Myocyte (in vitro differentiated cells): Measurements from ENCODE around the gene ZFPL1. TPM values are rescaled to one million over a fixed set of nuclear protein-coding genes. Genes with fewer than 3 reads are reported as not detected.
A peak's percentile ranks its signal among the peaks of the same experiment; 100 is the strongest.
"Not testable (repeated sequence)": the region's sequence is repeated elsewhere in the genome, so short reads cannot be mapped to it uniquely, and the experiment has no call there.

Experiments
- DNase-seq: peaks from one replicate; pipeline ENCODE4 v3.0.0-alpha.2; 2012; ENCODE audit warnings: low read depth
- total RNA-seq: library from RNA; depleted of rRNA; stranded (reverse); fragments of >200 nt; gene quantifications from 2 replicates; pipeline ENCODE4 v1.2.3, GENCODE V29; 2014

The ZFPL1 gene
- total RNA-seq, 1 donor from 2014 or later: 48.1 TPM

- DNase-seq: no peak
These were observed 29.8 kb downstream of the ZFPL1 start for GRCh38 chr11:65113839-65114238.

GRCh38 chr11:65114538-65115171, 30.6 kb downstream of the ZFPL1 start:
- DNase-seq: no peak

- DNase-seq: no peak
These were observed 31.5 kb downstream of the ZFPL1 start for GRCh38 chr11:65115361-65116082.

GRCh38 chr11:65116370-65117205, 32.6 kb downstream of the ZFPL1 start:
- peak; percentile 49 for DNase-seq

DNA sequence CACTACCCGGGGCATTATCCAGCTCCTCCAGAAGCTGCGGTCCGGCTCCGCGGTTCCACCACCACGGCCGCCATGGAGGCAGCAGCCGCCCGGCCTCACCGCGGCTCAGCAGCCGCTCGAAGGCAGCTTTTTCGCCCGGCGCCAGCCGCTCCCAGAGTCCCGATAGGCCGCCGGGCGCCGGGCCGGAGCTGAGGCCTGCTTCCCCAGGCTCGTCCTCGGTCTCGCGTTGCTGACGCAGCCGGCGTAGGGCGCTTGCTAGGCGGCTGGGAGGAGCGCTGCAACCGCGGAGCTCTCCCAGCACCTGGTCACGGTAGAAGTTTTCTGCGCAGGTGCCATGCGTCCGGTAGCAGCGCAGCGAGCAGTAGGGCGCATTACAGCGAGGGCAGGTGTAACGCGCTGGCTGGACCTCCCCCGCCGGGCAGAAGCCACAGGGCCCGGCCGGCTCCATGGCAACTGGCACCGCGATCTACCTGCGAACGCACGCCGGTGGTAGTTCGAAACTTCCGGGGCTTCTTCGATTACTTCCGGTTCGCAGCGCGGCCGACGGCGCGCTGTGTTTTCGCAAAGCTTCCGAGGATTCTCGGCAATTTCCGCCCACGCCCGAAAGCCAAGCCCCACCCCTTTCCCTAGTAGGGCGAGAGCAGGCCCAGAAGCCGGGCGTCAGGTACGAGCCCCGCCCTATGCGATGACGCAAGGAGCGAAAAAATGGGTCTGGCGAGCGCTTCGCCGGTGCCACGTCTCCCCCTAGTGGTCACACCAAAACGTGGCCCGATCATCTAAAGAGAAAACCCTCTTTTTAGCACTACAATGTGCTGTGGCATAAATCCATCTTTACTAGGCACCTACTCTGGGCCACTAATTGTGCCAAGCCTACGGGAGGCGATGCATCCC, 33.4 kb downstream of the ZFPL1 start, which contains the start of gene ZNHIT2:
TSS of gene ZNHIT2 (minus strand) at position 496 of the 891 bp plus-strand sequence. CDS start at position 448, 48 bp downstream.
- DNase-seq: peak; percentile 99

DNA sequence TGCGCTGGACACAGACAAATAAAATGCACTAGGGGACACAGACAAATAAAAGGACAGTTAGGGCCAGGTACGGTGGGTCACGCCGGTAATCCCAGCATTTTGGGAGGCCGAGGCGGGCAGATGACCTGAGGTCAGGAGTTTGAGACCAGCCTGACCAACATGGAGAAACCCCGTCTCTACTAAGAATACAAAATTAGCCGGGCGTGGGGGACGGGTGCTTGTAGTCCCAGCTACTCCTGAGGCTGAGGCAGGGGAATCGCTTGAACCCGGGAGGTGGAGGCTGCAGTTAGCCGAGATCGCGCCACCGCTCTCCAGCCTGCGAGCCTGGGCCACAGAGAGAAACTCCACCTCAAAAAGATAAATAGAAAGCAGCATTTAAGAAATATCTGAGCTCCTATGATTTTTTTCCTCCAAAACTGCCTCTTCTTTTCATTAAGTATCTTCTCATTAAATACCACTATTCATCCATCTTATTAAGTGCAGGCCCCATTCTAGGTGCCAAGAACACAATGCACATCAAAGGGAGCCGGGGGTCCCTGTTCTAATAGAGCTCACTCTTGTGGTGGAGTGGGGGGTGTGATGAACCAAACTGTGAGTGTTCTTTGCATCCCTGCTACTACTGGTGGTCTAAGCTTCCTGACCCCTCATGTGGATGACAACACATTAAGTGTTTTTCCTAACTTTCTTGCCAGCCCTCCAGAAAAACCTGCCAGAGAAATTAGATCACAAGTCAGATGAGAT, 34.2 kb downstream of the ZFPL1 start:
- no peak for DNase-seq

- DNase-seq: not testable (repeated sequence)
These were observed 35.1 kb downstream of the ZFPL1 start for GRCh38 chr11:65118891-65119669.

- DNase-seq: no peak
These were observed 35.6 kb downstream of the ZFPL1 start for GRCh38 chr11:65119670-65119995.

DNA sequence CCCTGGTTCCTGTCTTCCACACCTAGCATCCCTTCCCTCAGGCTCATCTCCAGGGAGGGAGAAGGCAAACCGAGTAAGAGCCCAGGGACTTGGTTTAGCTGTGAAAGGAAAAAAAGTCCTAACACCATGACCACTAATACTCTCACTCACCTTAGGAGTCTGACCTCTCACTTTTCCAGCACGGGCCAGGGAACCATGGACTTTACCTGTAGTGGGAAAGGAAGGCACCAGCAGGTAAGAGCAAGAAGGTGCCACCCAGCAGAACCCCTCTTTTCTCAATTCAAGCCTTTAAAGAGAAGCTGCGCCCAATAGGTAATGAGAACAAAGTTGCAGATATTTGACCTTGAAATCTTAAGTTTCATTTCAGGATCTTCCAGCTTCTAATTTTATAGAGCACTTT, 36.8 kb downstream of the ZFPL1 start:
- no peak for DNase-seq

DNA sequence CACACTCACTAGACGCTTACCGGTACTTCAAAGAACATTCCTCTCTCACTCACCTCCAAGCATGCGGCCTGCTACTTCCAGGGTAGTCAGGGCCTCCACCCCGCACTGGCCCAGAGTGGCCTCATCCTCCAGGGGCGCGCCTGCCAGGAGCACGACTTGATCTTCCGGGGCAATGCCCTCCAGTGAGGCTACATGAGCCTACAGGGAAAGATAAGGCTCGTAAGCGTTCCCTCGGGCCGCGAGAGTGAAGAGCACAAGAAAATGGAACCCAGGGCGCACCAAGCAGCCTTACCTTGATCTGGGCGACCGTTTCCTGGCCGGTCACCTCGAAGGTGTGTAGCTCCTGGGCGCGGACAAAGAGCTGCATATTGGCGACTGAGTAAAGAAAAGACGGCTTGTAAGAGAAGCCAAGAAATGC, 37.4 kb downstream of the ZFPL1 start:
- DNase-seq: no peak

DNA sequence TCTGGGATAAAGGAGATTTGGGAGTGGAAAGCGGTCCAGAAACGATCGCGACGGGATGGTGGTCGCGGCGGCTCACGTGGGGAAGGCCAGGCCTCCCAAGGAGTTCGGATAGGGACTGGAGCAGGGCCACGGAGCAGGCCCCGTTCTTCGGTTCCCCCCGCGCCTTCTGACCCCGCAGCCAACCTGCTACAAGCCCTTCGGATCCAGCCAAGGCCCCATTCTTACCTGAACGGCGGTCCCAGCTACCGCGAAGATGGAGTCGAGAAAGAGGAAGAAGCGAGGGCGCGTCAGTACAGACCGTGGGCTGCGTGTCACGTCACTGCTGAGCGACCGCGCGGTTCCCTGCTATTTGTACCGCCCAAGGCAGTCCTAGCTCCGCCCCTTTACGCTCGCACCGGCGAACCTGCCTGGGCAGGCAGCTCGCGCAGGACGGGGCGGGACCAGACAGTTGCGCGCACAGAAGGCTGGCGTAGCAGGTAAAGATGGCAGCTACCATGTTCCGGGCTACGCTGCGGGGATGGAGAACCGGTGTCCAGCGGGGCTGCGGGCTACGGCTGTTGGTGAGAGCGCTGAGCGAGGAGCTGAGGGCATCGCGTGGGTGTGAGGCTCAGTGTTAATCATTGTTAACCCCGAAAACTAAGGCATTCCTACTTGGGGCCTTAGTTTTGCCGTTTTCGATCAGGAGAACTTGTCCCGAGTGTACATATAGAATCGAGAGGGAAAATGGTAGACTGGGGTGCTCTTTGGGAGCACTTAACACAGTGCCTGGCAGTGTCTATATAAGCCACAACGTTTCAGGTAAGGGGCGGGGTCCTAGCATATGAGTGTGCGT, 38.1 kb downstream of the ZFPL1 start, which contains the start of the genes FAU and MRPL49:
TSS of gene FAU (minus strand) at position 270 of the 832 bp plus-strand sequence. CDS start 321 bp downstream, outside the sequence.
TSS of gene MRPL49 (plus strand) at position 457 of the 832 bp plus-strand sequence. CDS start at position 483, 26 bp downstream.
- DNase-seq: peak; percentile 95

GRCh38 chr11:65124480-65125196, 40.6 kb downstream of the ZFPL1 start:
- no peak for DNase-seq

GRCh38 chr11:65125197-65126056, 41.4 kb downstream of the ZFPL1 start:
- DNase-seq: no peak

- no peak for DNase-seq
These were observed 42.7 kb downstream of the ZFPL1 start for GRCh38 chr11:65126624-65127274.

- no peak for DNase-seq
These were observed 43.6 kb downstream of the ZFPL1 start for GRCh38 chr11:65127473-65128181.
